ENCODE results near the gene NID1.

NID1 gene

DNA sequence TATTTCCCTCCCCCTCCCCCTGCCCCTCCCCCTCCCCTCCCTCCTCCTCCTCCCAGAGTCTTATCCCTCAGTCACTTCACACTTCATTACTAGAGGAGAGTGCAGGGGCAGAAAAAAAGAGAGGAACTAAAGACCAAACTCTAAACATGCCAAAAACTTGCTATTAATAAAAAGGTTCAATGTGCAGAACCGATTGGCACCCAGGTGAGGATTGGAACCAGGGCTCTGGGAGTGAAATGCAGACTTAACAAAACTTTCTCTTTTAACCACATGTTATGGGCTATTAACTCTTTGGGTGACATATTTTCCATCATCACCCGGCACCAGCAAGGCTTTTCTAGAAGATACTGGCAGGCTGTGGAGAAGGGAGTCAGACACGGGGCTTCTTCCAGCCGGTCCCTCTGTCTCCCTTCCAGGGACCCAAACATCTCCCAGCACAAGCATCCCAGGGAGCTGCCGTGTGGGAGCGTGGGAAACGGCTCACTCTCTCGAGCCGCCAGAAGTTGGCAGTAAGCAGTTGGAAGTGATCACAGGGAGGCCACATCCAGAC, 13.6 kb downstream of the NID1 start:
- Mint-ChIP-seq H3K4me3 (peak overlapping the region in 2 of 3 experiments; percentile 22 to 25), H3K9me3 (no peaks in the 10 kb centered on the region), H3K4me1 (peaks cover 32% of the 10 kb centered on the region), H3K36me3 (ENCODE audit: low read depth) (peaks cover 27% of the 10 kb centered on the region), H3K27me3 (ENCODE audit: low read depth) (no peaks in the 10 kb centered on the region), H3K27ac (peak overlapping the region; percentile 80 to 92 (median 92))
- TF ChIP-seq, protein P1, sequence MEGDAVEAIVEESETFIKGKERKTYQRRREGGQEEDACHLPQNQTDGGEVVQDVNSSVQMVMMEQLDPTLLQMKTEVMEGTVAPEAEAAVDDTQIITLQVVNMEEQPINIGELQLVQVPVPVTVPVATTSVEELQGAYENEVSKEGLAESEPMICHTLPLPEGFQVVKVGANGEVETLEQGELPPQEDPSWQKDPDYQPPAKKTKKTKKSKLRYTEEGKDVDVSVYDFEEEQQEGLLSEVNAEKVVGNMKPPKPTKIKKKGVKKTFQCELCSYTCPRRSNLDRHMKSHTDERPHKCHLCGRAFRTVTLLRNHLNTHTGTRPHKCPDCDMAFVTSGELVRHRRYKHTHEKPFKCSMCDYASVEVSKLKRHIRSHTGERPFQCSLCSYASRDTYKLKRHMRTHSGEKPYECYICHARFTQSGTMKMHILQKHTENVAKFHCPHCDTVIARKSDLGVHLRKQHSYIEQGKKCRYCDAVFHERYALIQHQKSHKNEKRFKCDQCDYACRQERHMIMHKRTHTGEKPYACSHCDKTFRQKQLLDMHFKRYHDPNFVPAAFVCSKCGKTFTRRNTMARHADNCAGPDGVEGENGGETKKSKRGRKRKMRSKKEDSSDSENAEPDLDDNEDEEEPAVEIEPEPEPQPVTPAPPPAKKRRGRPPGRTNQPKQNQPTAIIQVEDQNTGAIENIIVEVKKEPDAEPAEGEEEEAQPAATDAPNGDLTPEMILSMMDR (IDR thresholded peaks at IDR 0.05; ENCODE audit: unreplicated experiment in 3 of 3), result no peak

DNA sequence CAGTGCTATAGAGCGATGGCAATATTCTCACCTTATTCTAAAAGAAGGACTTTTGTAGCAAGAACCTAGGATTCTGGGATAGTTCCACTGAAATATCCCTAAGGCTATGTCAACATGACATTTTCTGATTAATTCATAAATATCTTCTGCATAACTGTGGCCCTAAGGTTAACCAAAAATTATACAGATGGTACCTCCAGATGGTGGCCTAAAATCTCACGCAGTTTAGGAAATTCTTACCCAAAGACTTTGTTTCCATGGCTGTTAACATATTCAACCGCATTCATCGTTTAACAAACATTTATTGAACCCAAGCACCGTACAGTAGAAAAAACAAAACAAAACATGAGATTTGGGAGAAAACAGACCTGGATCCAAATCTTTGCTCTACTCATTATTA, 19.1 kb downstream of the NID1 start:
- Mint-ChIP-seq H3K36me3 (ENCODE audit: low read depth) (peaks cover 61% of the 10 kb centered on the region), H3K27ac (peak overlapping the region in 1 of 3 experiments; percentile 61), H3K4me1 (peaks cover 9% of the 10 kb centered on the region), H3K27me3 (ENCODE audit: low read depth) (no peaks in the 10 kb centered on the region), H3K4me3 (no peak overlapping the region), H3K9me3 (no peaks in the 10 kb centered on the region)
- TF ChIP-seq, protein P1 (IDR thresholded peaks at IDR 0.05; ENCODE audit: unreplicated experiment in 3 of 3), result no peak

DNA sequence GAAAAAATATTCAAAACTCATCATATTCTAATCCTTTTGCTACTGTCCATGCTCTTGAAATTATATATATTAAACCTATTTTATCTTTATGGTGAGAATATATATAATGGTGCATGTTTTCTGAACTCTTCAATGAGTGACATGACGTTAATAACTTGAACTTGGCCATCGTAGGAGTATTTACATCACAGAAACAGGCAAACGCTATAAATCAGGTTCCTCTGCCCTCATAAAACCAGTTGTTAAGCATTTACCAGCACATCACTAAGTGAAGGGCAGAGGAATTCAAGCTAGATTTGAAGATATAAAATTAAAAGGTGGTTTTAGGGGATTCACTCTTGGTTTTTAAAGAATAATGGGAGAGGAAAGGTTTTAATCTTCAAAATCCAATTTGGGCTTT, 20.5 kb downstream of the NID1 start:
- Mint-ChIP-seq H3K9me3 (no peaks in the 10 kb centered on the region), H3K4me3 (no peak overlapping the region), H3K4me1 (peaks cover 20% of the 10 kb centered on the region), H3K27ac (peak overlapping the region in 2 of 3 experiments; percentile 10 to 87), H3K36me3 (ENCODE audit: low read depth) (peaks cover 72% of the 10 kb centered on the region), H3K27me3 (ENCODE audit: low read depth) (no peaks in the 10 kb centered on the region)
- TF ChIP-seq, protein P1 (IDR thresholded peaks at IDR 0.05; ENCODE audit: unreplicated experiment in 3 of 3), result no peak

DNA sequence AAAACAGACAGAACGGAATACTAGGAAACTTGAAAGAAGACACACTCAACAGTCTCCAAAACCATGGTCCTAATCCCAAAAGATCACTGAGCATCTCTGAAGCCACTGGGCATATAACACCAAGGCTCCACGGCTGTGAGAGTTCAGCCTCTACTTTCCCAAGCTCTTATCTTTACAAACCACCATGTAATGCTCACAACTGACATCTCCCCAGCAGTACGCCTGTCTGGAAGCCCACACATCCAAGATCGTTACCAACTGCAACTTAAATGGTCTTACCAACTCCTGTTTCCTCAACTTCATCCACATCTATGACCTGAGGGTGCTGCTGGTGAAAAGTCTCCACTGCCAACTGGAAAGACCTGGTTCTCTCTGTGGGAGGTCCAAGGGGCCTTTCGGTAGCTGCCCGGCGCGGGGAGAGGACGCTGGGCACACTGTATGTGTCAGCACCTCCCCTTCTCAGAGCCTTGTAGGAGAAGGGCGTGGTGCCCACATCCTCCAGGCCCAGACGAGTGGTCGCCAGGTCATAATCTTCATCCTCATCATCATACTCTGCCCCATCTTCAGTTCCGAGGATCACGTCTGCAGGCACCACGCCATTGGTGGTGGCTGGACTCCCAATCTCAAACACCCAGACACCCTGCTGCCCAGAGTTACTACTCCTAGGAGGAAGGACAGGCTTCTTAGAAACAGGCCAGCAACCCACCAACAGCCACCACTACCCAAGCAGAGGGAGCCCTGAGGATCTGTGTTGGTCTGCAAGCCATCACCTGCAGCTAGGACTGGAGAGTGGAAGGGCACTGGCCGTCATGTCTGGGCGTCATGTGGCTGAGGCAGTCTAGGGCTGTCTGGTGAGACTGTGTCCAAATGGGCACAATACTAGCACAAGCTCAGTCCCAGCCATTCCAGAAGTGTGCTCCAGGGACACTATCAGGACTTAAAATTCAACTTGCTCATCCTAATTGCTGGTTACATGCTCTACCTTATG, 23.0 kb downstream of the NID1 start:
- TF ChIP-seq, protein P1 (IDR thresholded peaks at IDR 0.05; ENCODE audit: unreplicated experiment in 3 of 3), result no peak
- H3K27me3 Mint-ChIP-seq (ENCODE audit: low read depth), result no peaks in the 10 kb centered on the region
- no peaks in the 10 kb centered on the region for H3K9me3 Mint-ChIP-seq
- H3K4me3 Mint-ChIP-seq, result no peak overlapping the region
- peaks cover 72% of the 10 kb centered on the region for H3K36me3 Mint-ChIP-seq (ENCODE audit: low read depth)
- H3K4me1 Mint-ChIP-seq, result peaks cover 20% of the 10 kb centered on the region
- no peak overlapping the region for H3K27ac Mint-ChIP-seq

DNA sequence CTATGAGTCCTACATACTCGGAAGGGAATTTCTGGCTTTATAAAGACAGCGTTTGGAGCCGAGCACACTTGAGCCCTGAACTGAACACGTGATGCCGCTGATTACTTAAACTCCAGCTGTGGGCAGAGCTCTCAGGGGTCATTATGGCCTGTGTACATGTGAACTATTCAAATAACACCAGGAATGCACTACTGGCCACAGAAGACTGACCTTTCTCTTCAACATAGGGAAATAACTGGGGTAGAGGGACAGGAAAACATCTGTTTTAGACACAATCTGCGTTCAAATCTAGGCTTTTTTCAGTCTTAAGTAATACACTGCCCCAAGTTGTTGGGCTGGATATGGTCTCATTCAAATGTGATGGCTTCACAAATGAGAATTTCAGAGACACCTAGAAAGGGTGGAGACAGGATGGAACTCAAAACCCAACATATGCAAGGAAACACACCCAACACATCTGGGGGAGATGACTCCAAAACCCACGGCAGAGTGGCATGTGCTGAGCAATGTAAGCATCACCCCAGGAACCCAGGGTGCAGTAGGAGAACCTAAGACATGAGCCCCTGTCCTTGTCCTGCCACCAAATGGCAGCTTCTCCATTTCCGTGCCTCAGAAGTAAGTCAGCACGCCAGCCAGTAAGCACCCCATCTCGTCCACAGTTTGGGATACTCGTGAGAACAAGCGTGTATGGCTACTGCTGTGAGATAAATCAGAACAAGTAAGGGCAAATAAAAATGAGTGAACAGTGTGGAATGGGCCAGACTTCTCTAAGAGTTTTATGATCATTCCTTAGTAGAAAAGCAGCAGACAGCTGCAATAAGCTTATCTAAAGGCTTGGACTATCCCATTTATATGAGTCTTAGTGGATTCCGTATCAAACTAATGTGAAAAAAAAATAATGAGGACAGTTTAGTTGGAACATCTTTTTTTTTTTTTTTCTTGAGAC, 24.9 kb downstream of the NID1 start:
- Mint-ChIP-seq H3K27ac (peak overlapping the region; percentile 20 to 85 (median 73)), H3K4me1 (peaks cover 12% of the 10 kb centered on the region), H3K4me3 (no peak overlapping the region), H3K27me3 (ENCODE audit: low read depth) (no peaks in the 10 kb centered on the region), H3K36me3 (ENCODE audit: low read depth) (peaks cover 62% of the 10 kb centered on the region), H3K9me3 (no peaks in the 10 kb centered on the region)
- TF ChIP-seq, protein P1 (IDR thresholded peaks at IDR 0.05; ENCODE audit: unreplicated experiment in 3 of 3), result no peak

Measured in nephron (organoid).